RWPE1 (cell line): Measurements from ENCODE around the gene CDYL2.

Experiments
- CTCF ChIA-PET: fragments of 350-600 bp; sonication (Branson Sonifier 250); formaldehyde crosslinking; extraction: SDS; loops from one replicate; lab custom pipeline; 2021; lab: Yijun Ruan, JAX
- POLR2A ChIA-PET: fragments of 400-600 bp; formaldehyde crosslinking; extraction: SDS; loops from one replicate; lab custom pipeline; 2020; ENCODE audit warnings: antibody characterized with exemption; ENCODE audit not compliant: low non-redundant PET; lab: Yijun Ruan, JAX
- DNase-seq: peaks from one replicate; pipeline ENCODE4 v3.0.0; 2012; ENCODE audit warnings: low spot score
- H3K27ac ChIP-seq: fragments of 450-650 bp; 2 replicates; pipeline ENCODE4 v1.5.1; 2017
- TF ChIP-seq, protein P1 (sequence below): fragments of 450-650 bp; conservative IDR thresholded peaks from 2 replicates; pipeline ENCODE4 v1.5.1; 2017; ENCODE audit warnings: low read depth, mild to moderate bottlenecking

CDYL2 gene

DNA sequence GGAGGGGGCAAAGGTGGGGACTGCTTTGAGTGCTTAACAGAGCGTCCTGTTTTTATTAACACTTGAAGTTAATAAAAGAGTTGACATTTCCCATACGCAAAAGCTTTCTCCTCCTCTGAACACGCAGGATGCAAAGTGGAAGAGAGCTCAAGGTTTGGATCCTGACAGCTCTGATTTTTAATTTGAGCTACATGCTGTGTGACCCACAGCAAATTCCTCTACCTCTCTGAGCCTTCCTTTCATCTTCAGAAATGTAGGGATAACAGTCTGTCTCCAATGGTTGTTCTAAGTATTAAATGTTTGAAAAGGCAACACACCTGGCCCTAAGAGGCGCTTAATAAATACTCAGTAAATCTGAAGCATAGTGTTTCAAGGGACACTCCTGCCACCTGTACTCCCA, 93.0 kb downstream of the CDYL2 start:
- TF ChIP-seq, protein P1, sequence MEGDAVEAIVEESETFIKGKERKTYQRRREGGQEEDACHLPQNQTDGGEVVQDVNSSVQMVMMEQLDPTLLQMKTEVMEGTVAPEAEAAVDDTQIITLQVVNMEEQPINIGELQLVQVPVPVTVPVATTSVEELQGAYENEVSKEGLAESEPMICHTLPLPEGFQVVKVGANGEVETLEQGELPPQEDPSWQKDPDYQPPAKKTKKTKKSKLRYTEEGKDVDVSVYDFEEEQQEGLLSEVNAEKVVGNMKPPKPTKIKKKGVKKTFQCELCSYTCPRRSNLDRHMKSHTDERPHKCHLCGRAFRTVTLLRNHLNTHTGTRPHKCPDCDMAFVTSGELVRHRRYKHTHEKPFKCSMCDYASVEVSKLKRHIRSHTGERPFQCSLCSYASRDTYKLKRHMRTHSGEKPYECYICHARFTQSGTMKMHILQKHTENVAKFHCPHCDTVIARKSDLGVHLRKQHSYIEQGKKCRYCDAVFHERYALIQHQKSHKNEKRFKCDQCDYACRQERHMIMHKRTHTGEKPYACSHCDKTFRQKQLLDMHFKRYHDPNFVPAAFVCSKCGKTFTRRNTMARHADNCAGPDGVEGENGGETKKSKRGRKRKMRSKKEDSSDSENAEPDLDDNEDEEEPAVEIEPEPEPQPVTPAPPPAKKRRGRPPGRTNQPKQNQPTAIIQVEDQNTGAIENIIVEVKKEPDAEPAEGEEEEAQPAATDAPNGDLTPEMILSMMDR = no peak
- no peak for DNase-seq
- no peak overlapping the region for H3K27ac ChIP-seq
- ChIA-PET CTCF (no interaction called here), POLR2A (no interaction called here)

DNA sequence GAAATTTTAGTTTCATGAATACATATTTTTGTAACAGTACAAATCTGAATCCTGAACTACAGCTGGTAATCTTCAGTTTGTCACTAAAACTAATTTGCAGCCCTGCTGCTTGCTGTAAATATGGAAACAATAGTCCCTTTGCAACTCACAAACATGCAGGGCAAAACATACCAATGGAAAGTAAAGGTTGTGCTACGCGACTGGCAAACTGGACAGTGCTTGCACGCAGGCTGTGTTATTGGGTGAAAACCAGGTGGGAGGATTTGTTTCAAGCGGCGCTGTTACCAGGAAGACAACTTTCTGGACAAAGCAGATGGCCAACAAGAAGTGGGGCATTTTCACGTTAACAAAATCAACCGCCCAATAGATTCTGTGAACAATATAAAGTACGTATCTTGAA, 93.5 kb downstream of the CDYL2 start:
- H3K27ac ChIP-seq = no peak overlapping the region
- DNase-seq = no peak
- ChIA-PET POLR2A (no interaction called here), CTCF (no interaction called here)
- TF ChIP-seq, protein P1 = no peak

DNA sequence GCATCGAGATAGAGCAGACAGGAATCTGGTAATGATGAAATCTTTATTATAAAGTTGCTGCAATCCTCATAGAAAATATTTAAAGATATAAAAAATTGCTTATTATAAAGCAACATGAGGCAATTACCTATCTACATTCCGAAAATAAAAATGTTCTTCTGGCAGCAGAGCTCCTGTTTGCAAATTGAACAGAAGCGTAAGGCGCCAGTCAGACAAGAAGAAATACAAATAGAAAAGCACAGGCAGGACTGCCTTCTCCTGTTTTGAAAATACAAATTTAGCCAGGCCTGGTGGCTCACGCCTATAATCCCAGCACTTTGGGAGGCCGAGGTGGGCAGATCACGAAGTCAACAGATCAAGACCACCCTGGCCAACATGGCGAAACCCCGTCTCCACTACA, 95.6 kb downstream of the CDYL2 start:
- no peak for DNase-seq
- H3K27ac ChIP-seq = no peak overlapping the region
- CTCF ChIA-PET = no interaction called here
- POLR2A ChIA-PET = no interaction called here
- TF ChIP-seq, protein P1 = no peak

DNA sequence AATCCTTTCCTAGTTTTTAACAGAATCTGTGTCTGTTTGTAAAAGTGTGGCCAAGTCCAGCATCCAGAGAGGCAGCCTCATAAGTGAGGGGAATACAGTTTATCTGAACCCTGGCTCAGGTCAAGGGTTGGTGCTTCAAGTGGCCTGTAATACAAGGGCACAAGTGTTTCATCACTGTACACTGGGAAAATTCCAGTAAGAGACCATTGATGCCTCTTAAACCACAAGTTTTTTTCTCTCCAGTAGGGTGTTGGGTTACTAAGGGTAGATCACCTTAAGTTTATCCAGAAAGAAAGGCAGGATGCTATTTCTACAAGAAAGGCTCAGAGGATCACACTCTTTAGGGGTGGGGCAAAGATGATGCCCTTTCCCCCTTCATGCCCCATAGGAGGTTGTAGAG, 96.7 kb downstream of the CDYL2 start:
- POLR2A ChIA-PET = no interaction called here
- no peak overlapping the region for H3K27ac ChIP-seq
- DNase-seq = no peak
- CTCF ChIA-PET = no interaction called here
- TF ChIP-seq, protein P1 = no peak

DNA sequence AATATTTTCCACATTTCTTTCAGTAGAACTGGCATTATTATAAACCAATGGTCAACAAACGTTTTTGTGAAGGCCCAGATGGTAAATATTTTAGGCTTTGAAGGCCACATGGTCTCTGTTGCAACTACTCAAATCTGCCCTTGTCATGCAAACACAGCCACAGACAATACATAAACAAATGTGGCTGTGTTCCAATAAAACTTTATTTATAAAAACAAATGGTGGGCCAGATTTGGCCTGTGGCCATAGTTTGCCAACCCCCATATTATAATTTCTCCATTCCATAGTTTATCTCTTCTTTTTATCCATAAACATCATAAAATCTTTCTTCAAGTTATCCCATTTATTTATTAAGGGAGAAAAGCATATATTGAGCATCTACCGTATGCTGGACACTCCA, 98.8 kb downstream of the CDYL2 start:
- ChIA-PET CTCF (no interaction called here), POLR2A (no interaction called here)
- DNase-seq = no peak
- no peak overlapping the region for H3K27ac ChIP-seq
- TF ChIP-seq, protein P1 = no peak

DNA sequence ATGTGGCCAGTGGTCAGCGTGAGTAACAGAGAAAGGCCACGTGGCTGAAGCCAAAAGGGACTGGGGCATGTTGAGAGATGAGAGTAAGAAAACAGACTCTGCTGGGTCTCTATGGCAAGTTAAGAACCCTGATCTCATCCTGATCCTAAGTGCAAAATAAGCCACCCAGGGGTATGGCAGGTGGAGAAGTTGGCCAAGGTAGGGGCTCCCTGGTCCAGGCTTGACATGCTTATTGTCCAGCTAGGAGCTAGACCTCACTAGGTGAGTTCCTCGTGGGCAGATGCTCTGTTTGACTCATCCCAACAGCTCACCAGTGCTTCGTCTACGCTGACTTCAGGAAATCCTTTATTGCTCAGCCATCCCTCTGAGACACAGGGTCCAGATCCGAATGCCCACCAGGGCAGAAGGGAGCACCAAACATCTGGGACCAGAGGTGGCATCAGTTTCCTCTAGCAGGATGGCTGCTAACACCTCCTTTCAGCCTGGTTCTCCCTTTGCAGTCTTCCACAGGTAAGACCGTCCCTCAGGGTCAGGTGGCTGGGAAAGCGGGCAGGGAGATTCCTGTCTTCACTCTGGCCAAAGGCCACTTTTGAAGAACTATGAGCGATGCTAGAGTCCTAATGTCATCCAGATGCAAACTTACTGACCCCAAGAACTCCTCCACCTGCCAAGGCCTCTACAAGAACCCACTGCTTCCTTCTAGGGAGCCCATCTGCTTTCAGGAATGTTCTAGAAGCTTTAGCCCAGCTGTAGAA, 99.5 kb downstream of the CDYL2 start:
- no peak overlapping the region for H3K27ac ChIP-seq
- CTCF ChIA-PET = no interaction called here
- POLR2A ChIA-PET = no interaction called here
- DNase-seq = no peak
- TF ChIP-seq, protein P1 = no peak
